ENCODE results near the gene CFAP126.
"Not testable (repeated sequence)": the region's sequence is repeated elsewhere in the genome, so short reads cannot be mapped to it uniquely, and the experiment has no call there.

CFAP126 gene

DNA sequence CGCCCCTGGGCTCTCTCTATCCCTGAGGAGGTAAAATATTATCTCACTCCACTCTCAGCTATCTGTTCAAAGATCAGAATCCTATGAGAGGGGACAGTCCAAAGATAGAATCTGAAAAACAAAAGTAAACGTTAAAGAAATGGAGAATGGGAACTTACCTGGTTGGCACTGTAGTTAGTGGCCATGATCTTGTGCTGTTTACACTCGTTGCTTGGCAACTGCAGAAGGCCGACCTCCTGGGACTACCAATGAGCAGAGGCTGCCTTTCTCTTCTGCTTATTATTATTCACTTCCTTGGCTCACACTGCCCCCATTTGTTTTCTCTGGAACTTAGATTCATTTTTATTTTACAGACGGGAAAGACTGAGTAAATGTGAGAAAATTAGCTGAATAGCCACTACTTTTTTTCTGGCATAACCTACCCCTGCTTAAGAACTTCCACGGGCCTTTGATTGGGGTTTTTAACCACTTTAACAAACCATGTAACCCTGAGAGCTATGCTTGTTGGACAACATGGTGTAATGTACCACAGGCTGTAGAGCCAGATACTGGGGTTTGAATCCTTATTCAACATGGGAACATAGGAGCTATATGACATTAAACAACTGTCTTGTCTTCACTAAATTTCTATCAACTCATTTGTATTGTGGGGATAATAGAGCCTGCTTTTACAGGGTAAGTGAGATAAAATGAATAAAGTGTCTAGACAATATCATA lies at the start of gene CFAP126:
Gene CFAP126, minus strand, starts transcription at position 193 of the 717 bp plus-strand sequence. Its CDS starts 8 bp downstream, at position 185.
- TF ChIP-seq CTCF (IDR thresholded peaks at IDR 0.05; ENCODE audit: borderline replicate concordance, extremely low read depth, low read length, poor library complexity, severe bottlenecking) = no peak
- TF ChIP-seq EZH2 (IDR thresholded peaks at IDR 0.05; ENCODE audit: borderline replicate concordance, low read depth, low read length, severe bottlenecking) = no peak
- H3K79me2 ChIP-seq (ENCODE audit: insufficient read depth, low read length) = no peaks in the 10 kb centered on the region
- no peak within 1 kb of the TSS for H3K9ac ChIP-seq (ENCODE audit: low read depth, low read length)
- H3K36me3 ChIP-seq (ENCODE audit: insufficient read depth, low read length) = peaks cover 29% of the 10 kb centered on the region
- no peaks in the 10 kb centered on the region for H4K20me1 ChIP-seq (ENCODE audit: insufficient read depth, low read length)
- no peaks in the 10 kb centered on the region for H3K27me3 ChIP-seq (ENCODE audit: insufficient read depth, low read length, poor library complexity)
- no peaks in the 10 kb centered on the region for H3K4me1 ChIP-seq (ENCODE audit: insufficient read depth, low read length)
- ATAC-seq (ENCODE audit: insufficient read depth, low read depth) = peak; percentile 61
- no peak within 1 kb of the TSS for H3K4me3 ChIP-seq (ENCODE audit: low read depth in 1 of 2, low read length in 2 of 2)
- DNase-seq = no peak
- no peak within 1 kb of the TSS for H2AFZ ChIP-seq (ENCODE audit: low read depth, low read length)
- no peak within 1 kb of the TSS for H3K4me2 ChIP-seq (ENCODE audit: insufficient read depth, low read length)
- no peak within 1 kb of the TSS for H3K27ac ChIP-seq (ENCODE audit: low read length)
- no peaks in the 10 kb centered on the region for H3K9me3 ChIP-seq (ENCODE audit: insufficient read depth, low read length, severe bottlenecking)

DNA sequence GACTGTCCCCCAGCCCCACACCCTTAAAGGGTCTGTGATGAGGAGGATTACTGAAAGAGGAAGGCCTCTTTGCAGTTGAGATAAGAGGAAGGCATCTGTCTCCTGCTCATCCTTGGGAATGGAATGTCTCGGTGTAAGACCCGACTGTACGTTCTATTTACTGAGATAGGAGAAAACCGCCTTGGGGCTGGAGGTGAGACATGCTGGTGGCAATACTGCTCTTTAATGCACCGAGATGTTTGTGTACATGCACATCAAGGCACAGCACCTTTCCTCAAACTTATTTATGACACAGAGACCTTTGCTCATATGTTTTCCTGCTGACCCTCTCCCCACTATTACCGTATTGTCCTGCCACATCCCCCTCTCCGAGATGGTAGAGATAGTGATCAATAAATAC lies 45.4 kb upstream of the CFAP126 start:
- not testable (repeated sequence) for H3K27me3 ChIP-seq (ENCODE audit: insufficient read depth, low read length, poor library complexity); H3K9ac ChIP-seq (ENCODE audit: low read depth, low read length)

DNA sequence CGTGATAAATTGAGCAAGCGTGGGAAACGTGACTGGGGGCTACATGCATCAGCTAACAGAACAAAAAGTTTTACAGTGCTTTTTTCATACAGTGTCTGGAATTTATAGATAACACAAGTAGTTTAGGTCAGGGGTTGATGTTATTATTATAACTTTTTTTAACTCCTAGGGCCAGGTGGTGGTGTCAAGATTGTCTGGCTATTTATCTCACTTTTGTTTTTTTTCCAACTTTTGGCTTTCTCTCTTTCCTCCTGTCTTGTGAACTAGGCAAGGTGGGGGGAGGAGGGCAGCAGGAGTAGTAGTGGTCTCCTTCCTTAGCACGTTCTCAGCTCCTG lies 42.9 kb upstream of the CFAP126 start:
- H3K4me1 ChIP-seq (ENCODE audit: insufficient read depth, low read length); H4K20me1 ChIP-seq (ENCODE audit: insufficient read depth, low read length); H3K9me3 ChIP-seq (ENCODE audit: insufficient read depth, low read length, severe bottlenecking); ATAC-seq (ENCODE audit: insufficient read depth, low read depth); H3K4me2 ChIP-seq (ENCODE audit: insufficient read depth, low read length); H2AFZ ChIP-seq (ENCODE audit: low read depth, low read length); H3K79me2 ChIP-seq (ENCODE audit: insufficient read depth, low read length); H3K9ac ChIP-seq (ENCODE audit: low read depth, low read length); H3K36me3 ChIP-seq (ENCODE audit: insufficient read depth, low read length); H3K4me3 ChIP-seq (ENCODE audit: low read depth in 1 of 2, low read length in 2 of 2); H3K27me3 ChIP-seq (ENCODE audit: insufficient read depth, low read length, poor library complexity); DNase-seq; H3K27ac ChIP-seq (ENCODE audit: low read length): not testable (repeated sequence)

More for the DNA sequence above, 45.4 kb upstream of the CFAP126 start:
- not testable (repeated sequence) for H4K20me1 ChIP-seq (ENCODE audit: insufficient read depth, low read length); ATAC-seq (ENCODE audit: insufficient read depth, low read depth); H3K4me1 ChIP-seq (ENCODE audit: insufficient read depth, low read length); H3K4me3 ChIP-seq (ENCODE audit: low read depth in 1 of 2, low read length in 2 of 2); DNase-seq; H3K27ac ChIP-seq (ENCODE audit: low read length); H3K79me2 ChIP-seq (ENCODE audit: insufficient read depth, low read length); H3K9me3 ChIP-seq (ENCODE audit: insufficient read depth, low read length, severe bottlenecking); H3K4me2 ChIP-seq (ENCODE audit: insufficient read depth, low read length); H2AFZ ChIP-seq (ENCODE audit: low read depth, low read length); H3K36me3 ChIP-seq (ENCODE audit: insufficient read depth, low read length)

DNA sequence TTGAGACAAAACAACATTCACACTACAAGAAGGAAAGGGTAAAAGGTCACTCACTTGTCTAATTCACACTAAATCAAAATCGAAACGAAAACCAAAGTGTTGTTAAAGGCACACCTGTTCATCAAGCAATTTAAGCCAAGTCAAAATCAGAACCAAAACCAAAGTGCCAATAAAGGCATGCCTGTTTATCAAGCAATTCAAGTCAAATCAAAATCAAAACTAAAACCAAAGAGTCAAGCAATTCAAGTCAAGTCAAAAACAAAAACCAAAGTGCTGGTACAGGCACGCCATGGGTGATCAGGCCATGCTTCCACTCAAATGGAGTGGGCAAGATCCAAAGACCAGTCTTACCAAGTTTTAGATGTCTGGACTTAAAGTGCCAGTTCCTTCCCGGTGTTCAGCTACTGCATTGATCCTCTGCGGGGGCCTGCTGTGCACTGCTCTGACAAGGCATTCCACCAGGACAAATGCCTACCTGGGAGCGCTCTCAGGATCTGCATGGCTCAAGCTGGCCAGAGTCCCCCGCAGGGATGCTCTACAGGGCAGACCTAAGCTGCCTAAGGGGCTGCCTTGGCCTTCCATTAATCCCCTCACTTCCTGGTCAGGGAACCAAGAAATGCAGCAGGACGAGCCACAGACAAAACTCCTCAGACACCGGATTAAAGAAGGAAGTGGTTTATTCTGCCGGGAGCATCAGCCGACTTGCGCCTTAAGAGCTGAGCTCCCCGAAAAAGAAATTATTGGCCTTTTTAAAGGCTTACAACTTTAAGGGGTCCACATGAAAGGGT lies 42.4 kb upstream of the CFAP126 start:
- H3K4me1 ChIP-seq (ENCODE audit: insufficient read depth, low read length); DNase-seq; H3K4me3 ChIP-seq (ENCODE audit: low read depth in 1 of 2, low read length in 2 of 2); H3K9me3 ChIP-seq (ENCODE audit: insufficient read depth, low read length, severe bottlenecking); H3K4me2 ChIP-seq (ENCODE audit: insufficient read depth, low read length); H2AFZ ChIP-seq (ENCODE audit: low read depth, low read length); H3K36me3 ChIP-seq (ENCODE audit: insufficient read depth, low read length); H3K9ac ChIP-seq (ENCODE audit: low read depth, low read length); H3K27ac ChIP-seq (ENCODE audit: low read length); H3K79me2 ChIP-seq (ENCODE audit: insufficient read depth, low read length); H3K27me3 ChIP-seq (ENCODE audit: insufficient read depth, low read length, poor library complexity); H4K20me1 ChIP-seq (ENCODE audit: insufficient read depth, low read length): not testable (repeated sequence)
- 0 out of 3 replicates have a peak, but pooled peaks have one; percentile 29 for ATAC-seq (ENCODE audit: insufficient read depth, low read depth)
